PC-3 (cell line): ENCODE results near the gene ZNF148. TPM values are rescaled to one million over a fixed set of nuclear protein-coding genes. Genes with fewer than 3 reads are reported as not detected.

Experiments used
- ATAC-seq: fragments of 200-7000 bp; cut with Tn5 transposase; 2 replicates; pipeline ENCODE4 v1.9.1; 2020; ENCODE audit warnings: mild to moderate bottlenecking, moderate library complexity
- BruUV-seq: library from RNA; stranded (reverse); fragments of 400-500 nt; replicated peaks from 2 replicates; lab custom pipeline; 2021; lab: Mats Ljungman, UMichigan
- CTCF ChIA-PET: fragments of 300-600 bp; sonication (Branson Sonifier 250); formaldehyde crosslinking; loops from one replicate; lab custom pipeline; 2022; ENCODE audit warnings: antibody characterized with exemption; lab: Charles Lee
- POLR2A ChIA-PET: fragments of 300-600 bp; sonication (Branson Sonifier 250); formaldehyde crosslinking; loops from one replicate; lab custom pipeline; 2022; ENCODE audit warnings: antibody characterized with exemption; ENCODE audit not compliant: unreplicated experiment; lab: Charles Lee
- DNase-seq: peaks from one replicate; pipeline ENCODE4 v3.0.0-alpha.2; 2015
- H2AFZ ChIP-seq: fragments of 300-600 bp; sonication (generic); 2 replicates; pipeline ENCODE4 v1.6.0; 2016; ENCODE audit warnings: antibody characterized with exemption, low read length
- H3F3A ChIP-seq: fragments of 300-600 bp; sonication (generic); one replicate; pipeline ENCODE4 v1.6.0; 2017; ENCODE audit warnings: antibody characterized with exemption, low read length, control low read depth, mild to moderate bottlenecking; ENCODE audit not compliant: unreplicated experiment
- H3K27ac ChIP-seq: fragments of 300-600 bp; sonication (generic); 2 replicates; pipeline ENCODE4 v1.5.1; 2016; ENCODE audit warnings: mild to moderate bottlenecking, low read length
- H3K27me3 ChIP-seq: fragments of 300-600 bp; sonication (generic); 2 replicates; pipeline ENCODE4 v1.6.1; 2016; ENCODE audit warnings: low read length, mixed read lengths
- H3K36me3 ChIP-seq: fragments of 300-600 bp; sonication (generic); 2 replicates; pipeline ENCODE4 v1.6.1; 2016; ENCODE audit warnings: low read depth, mixed run types, low read length, mixed read lengths
- H3K4me1 ChIP-seq: fragments of 300-600 bp; sonication (generic); 2 replicates; pipeline ENCODE4 v1.5.1; 2016; ENCODE audit warnings: low read length; ENCODE audit not compliant: insufficient read depth
- H3K4me2 ChIP-seq: fragments of 300-600 bp; sonication (generic); 2 replicates; pipeline ENCODE4 v1.6.0; 2016; ENCODE audit warnings: low read length
- H3K4me3 ChIP-seq: fragments of 300-600 bp; sonication (generic); 2 replicates; pipeline ENCODE4 v1.5.1; 2016; ENCODE audit warnings: mild to moderate bottlenecking, low read length, mixed read lengths
- H3K79me2 ChIP-seq: fragments of 300-600 bp; sonication (generic); 2 replicates; pipeline ENCODE4 v1.6.1; 2017; ENCODE audit warnings: low read length, mixed read lengths
- H3K9ac ChIP-seq: fragments of 300-600 bp; sonication (generic); 2 replicates; pipeline ENCODE4 v1.6.0; 2016; ENCODE audit warnings: mild to moderate bottlenecking, low read length
- H3K9me2 ChIP-seq: fragments of 300-600 bp; sonication (generic); replicated peaks from 2 replicates; pipeline ENCODE4 v1.6.1; 2016; ENCODE audit warnings: mixed run types, low read length, mixed read lengths
- H3K9me3 ChIP-seq: fragments of 300-600 bp; sonication (generic); 2 replicates; pipeline ENCODE4 v1.6.1; 2016; ENCODE audit warnings: low read length, mixed read lengths
- H4K20me1 ChIP-seq: fragments of 300-600 bp; sonication (generic); 2 replicates; pipeline ENCODE4 v1.6.1; 2016; ENCODE audit warnings: low read length, mixed read lengths
- EZH2 ChIP-seq: fragments of 300-600 bp; sonication (generic); IDR thresholded peaks from one replicate; pipeline ENCODE4 v1.6.1; 2017; ENCODE audit warnings: antibody characterized with exemption, mild to moderate bottlenecking, low read length; ENCODE audit not compliant: unreplicated experiment
- EZH2phosphoT487 ChIP-seq: fragments of 300-600 bp; sonication (generic); IDR thresholded peaks from 2 replicates; pipeline ENCODE4 v1.6.1; 2018; ENCODE audit warnings: mild to moderate bottlenecking, antibody characterized with exemption, low read length, borderline replicate concordance
- intact Hi-C: fragments of 100-400 bp; cut with micrococcal nuclease; formaldehyde crosslinking; loops from 2 replicates; pipeline ENCODE4 v1.9.0; 2023
- total RNA-seq: library from RNA; depleted of rRNA; stranded (reverse); fragments of >200 nt; gene quantifications from 2 replicates; pipeline ENCODE4 v1.2.3, GENCODE V29; 2014
- TF ChIP-seq, protein P1 (sequence below): fragments of 300-600 bp; sonication (generic); conservative IDR thresholded peaks from 2 replicates; pipeline ENCODE4 v1.5.1; 2017; ENCODE audit warnings: antibody characterized with exemption, low read depth, mild to moderate bottlenecking, low read length

ZNF148 gene
- total RNA-seq, 1 experiment from 2014 or later = 18.1 TPM

DNA sequence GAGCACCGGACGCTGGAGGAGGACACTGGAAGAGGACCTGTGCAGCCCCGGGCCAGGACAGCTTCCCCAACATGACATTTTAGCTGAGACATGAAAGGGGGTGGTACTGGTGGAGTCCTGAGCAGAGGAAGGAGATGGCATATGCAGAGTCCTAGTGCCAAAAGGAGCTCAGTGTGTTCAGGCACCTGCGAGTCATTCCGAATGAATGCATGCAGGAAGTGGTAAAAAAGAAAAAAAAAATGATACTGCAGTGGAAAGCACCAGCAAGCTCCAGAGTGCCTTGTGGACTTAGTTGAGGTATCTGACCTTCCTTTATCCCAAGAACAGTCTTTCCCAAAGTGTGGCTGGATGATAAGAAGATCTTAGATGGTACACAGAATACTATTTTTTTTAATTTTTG lies 6.6 kb upstream of the ZNF148 start:
- H3K4me1 ChIP-seq = peaks cover 9% of the 10 kb centered on the region
- H3K27ac ChIP-seq = no peak overlapping the region
- H3K79me2 ChIP-seq = no peaks in the 10 kb centered on the region
- ChIA-PET POLR2A (no interaction called here), CTCF (no interaction called here)
- DNase-seq (peak; percentile 55), ATAC-seq (peak; percentile 85)
- no peaks in the 10 kb centered on the region for H3K36me3 ChIP-seq
- H2AFZ ChIP-seq = no peak overlapping the region
- no peaks in the 10 kb centered on the region for H3K27me3 ChIP-seq
- BruUV-seq = no TSS peak
- H3F3A ChIP-seq = no peaks in the 10 kb centered on the region
- no peak overlapping the region for H3K9ac ChIP-seq
- no peaks in the 10 kb centered on the region for H3K9me2 ChIP-seq
- peak overlapping the region; percentile 31; the same call in 1 of the 2 replicates for H3K4me2 ChIP-seq
- H3K9me3 ChIP-seq = no peaks in the 10 kb centered on the region
- intact Hi-C loops = no loop called here
- no peak overlapping the region for H3K4me3 ChIP-seq
- no peaks in the 10 kb centered on the region for H4K20me1 ChIP-seq
- TF ChIP-seq, protein P1, sequence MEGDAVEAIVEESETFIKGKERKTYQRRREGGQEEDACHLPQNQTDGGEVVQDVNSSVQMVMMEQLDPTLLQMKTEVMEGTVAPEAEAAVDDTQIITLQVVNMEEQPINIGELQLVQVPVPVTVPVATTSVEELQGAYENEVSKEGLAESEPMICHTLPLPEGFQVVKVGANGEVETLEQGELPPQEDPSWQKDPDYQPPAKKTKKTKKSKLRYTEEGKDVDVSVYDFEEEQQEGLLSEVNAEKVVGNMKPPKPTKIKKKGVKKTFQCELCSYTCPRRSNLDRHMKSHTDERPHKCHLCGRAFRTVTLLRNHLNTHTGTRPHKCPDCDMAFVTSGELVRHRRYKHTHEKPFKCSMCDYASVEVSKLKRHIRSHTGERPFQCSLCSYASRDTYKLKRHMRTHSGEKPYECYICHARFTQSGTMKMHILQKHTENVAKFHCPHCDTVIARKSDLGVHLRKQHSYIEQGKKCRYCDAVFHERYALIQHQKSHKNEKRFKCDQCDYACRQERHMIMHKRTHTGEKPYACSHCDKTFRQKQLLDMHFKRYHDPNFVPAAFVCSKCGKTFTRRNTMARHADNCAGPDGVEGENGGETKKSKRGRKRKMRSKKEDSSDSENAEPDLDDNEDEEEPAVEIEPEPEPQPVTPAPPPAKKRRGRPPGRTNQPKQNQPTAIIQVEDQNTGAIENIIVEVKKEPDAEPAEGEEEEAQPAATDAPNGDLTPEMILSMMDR = no peak
- TF ChIP-seq EZH2phosphoT487 = no peak
- no peak for TF ChIP-seq EZH2

DNA sequence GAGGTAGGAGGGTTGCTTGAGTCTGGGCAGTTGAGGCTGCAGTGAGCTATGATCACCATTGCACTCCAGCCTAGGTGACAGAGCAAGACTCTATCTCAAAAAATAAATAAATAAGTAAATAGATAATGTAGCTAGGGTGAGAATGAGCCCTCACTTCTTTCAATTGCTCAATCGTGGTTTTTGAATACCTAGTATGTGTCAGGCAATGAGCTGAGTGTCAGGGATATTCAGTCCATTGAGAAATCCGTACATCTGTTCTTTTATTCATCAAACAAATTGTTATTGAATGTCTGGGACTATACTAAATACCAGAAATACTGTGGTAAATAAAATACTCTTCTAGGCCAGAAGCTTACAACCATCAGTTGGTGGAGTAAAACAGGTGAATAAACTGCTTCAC lies 6.2 kb upstream of the ZNF148 start:
- Histone ChIP-seq H3K27ac (no peak overlapping the region), H3K36me3 (no peaks in the 10 kb centered on the region), H3K27me3 (no peaks in the 10 kb centered on the region), H3K9me2 (no peaks in the 10 kb centered on the region), H3K9ac (no peak overlapping the region), H3F3A (no peaks in the 10 kb centered on the region), H2AFZ (no peak overlapping the region), H3K9me3 (no peaks in the 10 kb centered on the region), H3K79me2 (no peaks in the 10 kb centered on the region), H3K4me2 (peak overlapping the region; percentile 31; the same call in 1 of the 2 replicates), H3K4me1 (peaks cover 13% of the 10 kb centered on the region), H3K4me3 (no peak overlapping the region), H4K20me1 (no peaks in the 10 kb centered on the region)
- TF ChIP-seq, protein P1 = no peak
- TF ChIP-seq EZH2 (no peak), EZH2phosphoT487 (no peak)
- no peak for ATAC-seq
- CTCF ChIA-PET = no interaction called here
- no peak for DNase-seq
- BruUV-seq = no TSS peak
- intact Hi-C loops = no loop called here
- POLR2A ChIA-PET = no interaction called here

DNA sequence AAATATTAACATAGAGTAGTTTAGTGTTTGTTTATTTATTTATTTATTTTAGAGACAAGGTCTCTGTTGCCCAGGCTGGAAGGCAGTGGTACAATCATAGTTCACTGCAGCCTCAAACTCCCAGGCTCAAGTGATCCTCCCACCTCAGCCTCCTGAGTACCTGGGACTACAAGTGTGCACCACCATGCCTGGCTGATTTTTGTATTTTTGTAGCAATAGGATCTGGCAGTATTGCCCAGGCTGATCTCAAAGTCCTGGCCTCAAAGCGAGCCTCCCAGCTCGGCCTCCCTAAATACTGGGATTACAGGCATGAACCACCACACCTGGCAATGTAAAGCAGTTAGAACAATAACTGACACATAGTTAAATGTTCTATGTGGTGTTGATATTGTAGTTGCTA lies 4.4 kb upstream of the ZNF148 start:
- Histone ChIP-seq H3K9me2 (no peaks in the 10 kb centered on the region), H3K79me2 (peaks cover 3% of the 10 kb centered on the region), H3K4me2 (no peak overlapping the region), H3K4me3 (no peak overlapping the region), H3K27ac (no peak overlapping the region), H3K9me3 (no peaks in the 10 kb centered on the region), H3K4me1 (peaks cover 19% of the 10 kb centered on the region), H3F3A (no peaks in the 10 kb centered on the region), H3K36me3 (no peaks in the 10 kb centered on the region), H3K27me3 (no peaks in the 10 kb centered on the region), H2AFZ (no peak overlapping the region), H4K20me1 (no peaks in the 10 kb centered on the region), H3K9ac (no peak overlapping the region)
- TF ChIP-seq EZH2phosphoT487 = no peak
- no peak for TF ChIP-seq EZH2
- TF ChIP-seq, protein P1 = no peak
- no peak for DNase-seq
- ChIA-PET POLR2A (no interaction called here), CTCF (no interaction called here)
- BruUV-seq = no TSS peak
- intact Hi-C loops = loop anchor here (10.0 kb wide), 1 partner anchor 325 kb away; the partner anchor contains the start of gene HEG1
- no peak for ATAC-seq
